Stimulated activated CD8-positive, alpha-beta memory T cell treated with anti-CD3 and anti-CD28 coated beads, Interleukin-15, amount 100 ng/mL, for 24 hours (primary cell): ENCODE measurements around the gene LDLRAD1.
"Not testable (repeated sequence)": the region's sequence is repeated elsewhere in the genome, so short reads cannot be mapped to it uniquely, and the experiment has no call there.

ENCODE experiments used
- DNase-seq: peaks from one replicate; pipeline ENCODE4 v3.0.0-alpha.2; 2020; ENCODE audit warnings: low read depth

LDLRAD1 gene

GRCh38 chr1:53992085-53992874 lies 25.7 kb downstream of the LDLRAD1 start:
- no peak for DNase-seq

DNA sequence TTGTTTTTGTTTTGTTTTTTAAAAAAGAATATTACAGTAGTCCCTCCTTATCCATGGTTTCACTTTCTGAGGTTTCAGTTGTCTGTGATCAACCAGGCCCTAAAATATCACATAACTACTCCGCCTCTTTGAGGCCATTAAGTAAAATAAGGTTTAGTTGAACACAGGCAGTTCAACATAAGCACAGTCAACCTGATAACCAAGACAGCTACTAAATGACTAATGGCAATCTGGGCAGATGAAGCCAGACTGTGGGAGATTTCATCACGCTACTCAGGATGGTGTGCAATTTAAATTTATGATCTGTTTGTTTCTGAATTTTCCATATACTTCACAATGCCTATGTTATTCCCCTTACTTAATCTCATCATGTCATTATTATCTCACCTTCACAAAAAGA lies 30.1 kb downstream of the LDLRAD1 start:
- no peak for DNase-seq

DNA sequence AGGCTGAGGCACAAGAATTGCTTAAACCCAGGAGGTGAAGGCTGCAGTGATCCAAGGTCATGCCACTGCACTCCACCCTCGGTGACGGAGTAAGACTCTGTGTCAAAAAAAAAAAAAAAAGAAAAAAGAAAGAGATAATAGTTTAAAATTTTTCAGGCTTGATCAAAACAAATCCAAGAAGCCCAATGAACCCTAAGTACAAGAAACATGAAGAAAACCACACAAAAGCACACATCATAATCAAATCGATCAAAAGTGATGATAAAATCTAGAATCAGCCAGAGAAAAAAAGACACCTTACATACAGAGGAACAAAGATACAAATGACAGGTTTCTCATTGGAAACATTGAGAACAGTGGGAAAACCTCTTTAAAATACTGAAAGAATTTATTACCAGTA lies 31.5 kb downstream of the LDLRAD1 start:
- DNase-seq: no peak

GRCh38 chr1:53984726-53985125 lies 33.3 kb downstream of the LDLRAD1 start:
- DNase-seq: no peak

DNA sequence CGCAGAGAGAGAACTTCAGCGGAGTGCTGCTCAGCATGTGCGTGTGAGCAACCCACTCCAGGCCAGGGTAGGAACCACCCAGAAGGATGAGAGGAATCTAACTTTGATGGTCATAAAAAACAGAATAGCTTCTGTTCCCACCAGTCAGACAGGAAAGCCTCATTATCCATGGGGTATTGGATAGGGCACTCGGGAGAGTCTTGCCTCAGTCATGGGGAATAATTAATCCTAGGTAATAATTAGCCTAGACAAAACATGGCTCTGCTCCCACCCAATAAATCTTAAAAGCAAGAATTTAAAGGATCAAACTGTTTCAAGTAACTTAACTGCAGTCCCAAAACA lies 35.3 kb downstream of the LDLRAD1 start:
- DNase-seq: no peak

DNA sequence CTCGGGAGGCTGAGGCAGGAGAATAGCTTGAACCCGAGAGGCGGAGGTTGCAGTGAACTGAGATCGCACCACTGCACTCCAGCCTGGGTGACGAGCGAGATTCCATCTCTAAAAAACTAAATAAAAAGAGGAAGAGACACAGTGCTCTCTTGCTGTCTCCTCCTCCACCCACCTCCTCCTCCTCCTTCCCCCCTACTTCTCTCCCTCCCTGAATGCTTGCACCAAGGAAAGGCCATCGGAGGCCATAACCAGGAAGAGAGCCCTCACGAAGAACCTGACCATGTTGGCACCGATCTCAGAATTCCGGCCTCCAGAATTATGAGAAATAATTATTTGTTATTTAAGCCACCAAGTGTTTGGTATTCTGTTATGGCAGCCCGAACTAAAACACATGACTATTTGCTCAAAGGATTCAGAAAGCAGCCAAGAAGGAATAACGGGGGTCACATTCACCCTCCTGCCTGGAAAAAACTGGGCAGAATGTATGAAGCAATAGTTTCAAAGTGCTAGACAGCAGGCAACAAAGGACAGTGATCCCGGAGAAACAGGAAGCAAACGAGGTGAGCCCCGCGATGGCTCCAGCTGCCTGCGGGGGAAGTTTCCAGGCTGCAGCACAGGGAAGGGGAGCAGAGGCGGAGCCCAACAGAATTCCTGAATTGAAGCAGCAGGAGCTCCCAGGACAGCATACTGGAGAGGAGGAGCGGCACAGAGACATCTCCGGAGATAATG lies 35.8 kb downstream of the LDLRAD1 start:
- no peak for DNase-seq

- no peak for DNase-seq
Measured at GRCh38 chr1:53981220-53981619, 36.8 kb downstream of the LDLRAD1 start.

- no peak for DNase-seq
Measured at GRCh38 chr1:53979712-53980450, 38.1 kb downstream of the LDLRAD1 start.

DNA sequence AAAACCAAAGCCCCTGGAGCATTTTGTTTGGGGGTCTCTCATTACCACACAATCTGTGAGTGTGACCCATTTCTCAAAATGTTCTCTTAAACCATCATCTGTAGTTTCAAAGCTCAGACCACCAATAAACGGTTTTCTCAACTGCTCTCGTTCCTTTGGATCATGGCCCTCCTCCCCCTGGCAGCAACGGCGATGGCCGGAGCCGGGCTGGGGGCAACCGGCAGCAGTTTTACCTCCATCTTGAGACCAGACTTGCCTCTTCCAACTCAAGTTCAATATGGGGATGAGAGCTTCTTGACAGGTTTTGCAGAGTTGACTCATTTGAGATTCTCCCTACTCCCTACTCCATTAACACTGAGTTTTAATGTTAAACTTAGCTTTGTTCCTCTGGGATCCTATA lies 42.1 kb downstream of the LDLRAD1 start:
- no peak for DNase-seq

GRCh38 chr1:53971718-53972117 lies 46.3 kb downstream of the LDLRAD1 start:
- no peak for DNase-seq

DNA sequence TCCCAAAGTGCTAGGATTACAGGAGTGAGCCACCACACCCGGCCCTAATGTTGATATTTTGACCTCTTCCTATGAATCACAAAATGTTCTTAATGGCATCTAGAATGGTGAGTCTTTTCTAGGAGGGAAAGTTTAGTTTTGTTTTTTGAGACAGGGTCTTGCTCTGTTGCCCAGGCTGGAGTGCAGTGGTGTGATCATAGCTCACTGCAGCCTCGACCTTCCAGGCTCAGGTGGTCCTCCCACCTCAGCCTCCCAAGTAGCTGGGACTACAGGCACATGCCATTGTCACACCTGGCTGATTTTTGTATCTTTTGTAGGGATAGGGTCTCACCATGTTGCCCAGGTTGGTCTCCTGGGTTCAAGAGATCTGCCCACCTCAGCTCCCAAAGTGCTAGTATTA lies 48.7 kb downstream of the LDLRAD1 start:
- not testable (repeated sequence) for DNase-seq

DNA sequence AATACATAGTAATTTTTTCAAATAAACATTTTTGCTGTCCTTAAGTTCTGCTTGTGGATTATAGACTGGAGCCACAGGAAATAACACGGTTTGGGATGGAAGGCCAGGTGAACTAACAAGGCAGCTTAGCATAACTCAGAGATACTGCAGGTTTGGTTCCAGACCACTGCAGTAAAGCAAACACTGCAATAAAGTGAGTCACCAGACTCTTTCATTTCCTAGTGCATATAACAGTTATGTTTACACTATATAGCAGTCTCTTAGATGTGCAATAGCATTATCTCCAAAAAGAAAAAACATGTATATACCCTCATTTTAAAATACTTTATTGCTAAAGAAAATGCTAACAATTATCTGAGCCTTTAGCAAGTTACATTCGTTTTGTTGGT lies 49.9 kb downstream of the LDLRAD1 start:
- no peak for DNase-seq

- DNase-seq: no peak
Measured at GRCh38 chr1:53967409-53968124, 50.4 kb downstream of the LDLRAD1 start.

DNA sequence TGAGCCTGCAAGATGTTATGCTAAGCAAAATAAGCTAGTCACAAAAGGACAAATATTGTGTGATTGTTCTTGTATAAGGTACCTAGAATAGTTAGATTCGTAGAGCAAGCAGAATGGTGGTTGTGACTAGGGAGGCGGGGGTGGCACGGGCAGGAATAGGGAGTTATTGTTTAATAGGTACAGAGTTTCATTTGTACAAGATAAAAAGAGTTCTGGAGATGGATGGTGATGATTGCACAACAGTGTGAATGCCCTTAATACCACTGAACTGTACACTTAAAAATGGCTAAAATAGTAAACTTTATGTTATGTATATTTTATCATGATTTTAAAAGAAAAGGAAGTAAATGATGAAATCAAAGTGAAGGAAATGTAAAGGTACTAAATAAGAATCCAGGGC lies 51.2 kb downstream of the LDLRAD1 start:
- no peak for DNase-seq

DNA sequence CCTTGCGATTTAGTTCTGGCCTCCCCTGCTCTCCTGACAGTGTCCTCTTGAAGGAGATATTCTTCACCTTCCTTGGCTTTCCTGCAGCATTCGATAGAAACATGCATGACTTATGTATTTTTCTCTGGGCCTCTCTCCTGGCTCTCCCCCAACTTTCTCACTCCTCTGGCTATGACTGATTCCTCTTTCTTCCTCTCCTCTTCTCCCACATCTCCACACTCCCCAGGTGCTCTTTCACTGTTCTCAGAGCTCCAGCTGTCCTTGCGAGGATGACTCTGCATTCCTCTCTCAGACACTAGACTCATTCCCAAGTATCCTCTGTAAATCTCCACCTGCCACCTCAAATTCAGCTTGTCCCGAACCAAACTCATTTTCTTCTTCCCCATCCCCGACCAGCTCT lies 53.9 kb downstream of the LDLRAD1 start:
- no peak for DNase-seq

GRCh38 chr1:53963460-53963859 lies 54.5 kb downstream of the LDLRAD1 start:
- no peak for DNase-seq

DNA sequence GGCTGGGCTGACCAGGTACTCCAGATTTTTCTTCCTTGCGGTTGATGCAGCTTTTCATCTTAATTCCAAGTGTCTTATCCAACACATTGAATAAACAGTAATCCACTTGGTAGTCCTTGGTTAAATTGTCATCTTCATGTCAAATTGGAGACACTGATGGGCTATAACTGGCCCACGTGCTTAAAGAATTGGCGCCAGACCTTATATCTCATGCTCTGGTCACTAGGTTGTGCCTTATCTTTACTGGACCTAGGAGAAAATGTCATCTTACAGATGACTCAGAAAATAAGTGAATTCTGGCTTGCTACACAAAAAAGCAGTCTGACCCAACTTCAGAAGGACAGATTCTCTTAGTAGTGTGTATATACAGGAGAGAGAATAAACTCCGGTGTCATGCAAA lies 55.6 kb downstream of the LDLRAD1 start:
- DNase-seq: no peak

- no peak for DNase-seq
Measured at GRCh38 chr1:53959664-53960250, 58.2 kb downstream of the LDLRAD1 start.
